ENCODE measurements around the gene CFAP69. TPM values are rescaled to one million over a fixed set of nuclear protein-coding genes. Genes with fewer than 3 reads are reported as not detected.

Gene CFAP69
- total and polyA plus RNA-seq, 2 experiments from 2014 or later: 4.9 to 7.9 TPM

GRCh38 chr7:90222811-90223725 lies 21.9 kb upstream of the CFAP69 start:
- DNase-seq (ENCODE audit: low spot score) (no peak), ATAC-seq (peak; percentile 25; the same call in 2 of the 3 replicates)
- Histone ChIP-seq H3K4me3 (no peak overlapping the region), H3K9me2 (ENCODE audit: insufficient read depth) (no peaks in the 10 kb centered on the region), H3F3A (replicated peaks; ENCODE audit: low read depth) (no peaks in the 10 kb centered on the region), H3K4me2 (no peak overlapping the region), H3K27me3 (ENCODE audit: insufficient read depth) (no peaks in the 10 kb centered on the region), H4K20me1 (replicated peaks; ENCODE audit: insufficient read depth) (no peaks in the 10 kb centered on the region), H3K36me3 (ENCODE audit: insufficient read depth) (no peaks in the 10 kb centered on the region), H3K4me1 (ENCODE audit: insufficient read depth) (peaks cover 29% of the 10 kb centered on the region), H3K27ac (ENCODE audit: low read depth) (no peak overlapping the region), H2AFZ (no peak overlapping the region), H3K79me2 (replicated peaks; ENCODE audit: insufficient read depth) (peaks cover 41% of the 10 kb centered on the region)
- Mint-ChIP-seq H3K27me3 (ENCODE audit: insufficient read depth, low read depth, poor library complexity) (no peaks in the 10 kb centered on the region), H3K27ac (no peak overlapping the region), H3K9me3 (no peaks in the 10 kb centered on the region), H3K4me3 (no peak overlapping the region), H3K4me1 (peaks cover 28% of the 10 kb centered on the region), H3K36me3 (ENCODE audit: low read depth) (no peaks in the 10 kb centered on the region; the same call in 2 of the 3 replicates)
- TF ChIP-seq ETS1 (IDR thresholded peaks at IDR 0.05) (no peak), NANOG (IDR thresholded peaks at IDR 0.05; ENCODE audit: borderline replicate concordance) (no peak), STAT1 (IDR thresholded peaks at IDR 0.05; ENCODE audit: unreplicated experiment) (no peak), ZNF331 (CRISPR knock-in tag; IDR thresholded peaks at IDR 0.05; ENCODE audit: low read depth) (no peak), POLR2AphosphoS5 (IDR thresholded peaks at IDR 0.05; ENCODE audit: low read depth) (no peak), ZNF462 (CRISPR knock-in tag; IDR thresholded peaks at IDR 0.05) (no peak), JUNB (IDR thresholded peaks at IDR 0.05; ENCODE audit: unreplicated experiment) (no peak), EZH2 (IDR thresholded peaks at IDR 0.05; ENCODE audit: low read depth, unreplicated experiment) (no peak), EZH2phosphoT487 (IDR thresholded peaks at IDR 0.05; ENCODE audit: unreplicated experiment) (no peak)
- TF ChIP-seq, protein P1, sequence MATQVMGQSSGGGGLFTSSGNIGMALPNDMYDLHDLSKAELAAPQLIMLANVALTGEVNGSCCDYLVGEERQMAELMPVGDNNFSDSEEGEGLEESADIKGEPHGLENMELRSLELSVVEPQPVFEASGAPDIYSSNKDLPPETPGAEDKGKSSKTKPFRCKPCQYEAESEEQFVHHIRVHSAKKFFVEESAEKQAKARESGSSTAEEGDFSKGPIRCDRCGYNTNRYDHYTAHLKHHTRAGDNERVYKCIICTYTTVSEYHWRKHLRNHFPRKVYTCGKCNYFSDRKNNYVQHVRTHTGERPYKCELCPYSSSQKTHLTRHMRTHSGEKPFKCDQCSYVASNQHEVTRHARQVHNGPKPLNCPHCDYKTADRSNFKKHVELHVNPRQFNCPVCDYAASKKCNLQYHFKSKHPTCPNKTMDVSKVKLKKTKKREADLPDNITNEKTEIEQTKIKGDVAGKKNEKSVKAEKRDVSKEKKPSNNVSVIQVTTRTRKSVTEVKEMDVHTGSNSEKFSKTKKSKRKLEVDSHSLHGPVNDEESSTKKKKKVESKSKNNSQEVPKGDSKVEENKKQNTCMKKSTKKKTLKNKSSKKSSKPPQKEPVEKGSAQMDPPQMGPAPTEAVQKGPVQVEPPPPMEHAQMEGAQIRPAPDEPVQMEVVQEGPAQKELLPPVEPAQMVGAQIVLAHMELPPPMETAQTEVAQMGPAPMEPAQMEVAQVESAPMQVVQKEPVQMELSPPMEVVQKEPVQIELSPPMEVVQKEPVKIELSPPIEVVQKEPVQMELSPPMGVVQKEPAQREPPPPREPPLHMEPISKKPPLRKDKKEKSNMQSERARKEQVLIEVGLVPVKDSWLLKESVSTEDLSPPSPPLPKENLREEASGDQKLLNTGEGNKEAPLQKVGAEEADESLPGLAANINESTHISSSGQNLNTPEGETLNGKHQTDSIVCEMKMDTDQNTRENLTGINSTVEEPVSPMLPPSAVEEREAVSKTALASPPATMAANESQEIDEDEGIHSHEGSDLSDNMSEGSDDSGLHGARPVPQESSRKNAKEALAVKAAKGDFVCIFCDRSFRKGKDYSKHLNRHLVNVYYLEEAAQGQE (IDR thresholded peaks at IDR 0.05; ENCODE audit: unreplicated experiment): no peak
- TF ChIP-seq, protein P2, sequence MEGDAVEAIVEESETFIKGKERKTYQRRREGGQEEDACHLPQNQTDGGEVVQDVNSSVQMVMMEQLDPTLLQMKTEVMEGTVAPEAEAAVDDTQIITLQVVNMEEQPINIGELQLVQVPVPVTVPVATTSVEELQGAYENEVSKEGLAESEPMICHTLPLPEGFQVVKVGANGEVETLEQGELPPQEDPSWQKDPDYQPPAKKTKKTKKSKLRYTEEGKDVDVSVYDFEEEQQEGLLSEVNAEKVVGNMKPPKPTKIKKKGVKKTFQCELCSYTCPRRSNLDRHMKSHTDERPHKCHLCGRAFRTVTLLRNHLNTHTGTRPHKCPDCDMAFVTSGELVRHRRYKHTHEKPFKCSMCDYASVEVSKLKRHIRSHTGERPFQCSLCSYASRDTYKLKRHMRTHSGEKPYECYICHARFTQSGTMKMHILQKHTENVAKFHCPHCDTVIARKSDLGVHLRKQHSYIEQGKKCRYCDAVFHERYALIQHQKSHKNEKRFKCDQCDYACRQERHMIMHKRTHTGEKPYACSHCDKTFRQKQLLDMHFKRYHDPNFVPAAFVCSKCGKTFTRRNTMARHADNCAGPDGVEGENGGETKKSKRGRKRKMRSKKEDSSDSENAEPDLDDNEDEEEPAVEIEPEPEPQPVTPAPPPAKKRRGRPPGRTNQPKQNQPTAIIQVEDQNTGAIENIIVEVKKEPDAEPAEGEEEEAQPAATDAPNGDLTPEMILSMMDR (conservative IDR thresholded peaks at IDR 0.05; ENCODE audit: low read depth in 2 of 2): no peak

All from GM23338 (cell line).